ENCODE measurements around the gene TBC1D9. TPM values are rescaled to one million over a fixed set of nuclear protein-coding genes. Genes with fewer than 3 reads are reported as not detected.

The TBC1D9 gene
- total and polyA plus RNA-seq, 10 of the 15 experiments (the other 5 are each of a cell fraction or from before 2014, with no cell fraction given), result 0.87 to 14.9 (median 7.1) TPM

- Histone ChIP-seq H3K4me3 (no peak overlapping the region), H3K9ac (ENCODE audit: control insufficient read depth, insufficient read depth, low read length) (no peak overlapping the region), H3K4me2 (ENCODE audit: control insufficient read depth, insufficient read depth) (no peak overlapping the region), H3K4me1 (ENCODE audit: control insufficient read depth, insufficient read depth, low read length) (no peaks in the 10 kb centered on the region), H3K27me3 (replicated peaks in 1 of 2; ENCODE audit: control insufficient read depth in 2 of 2, insufficient read depth in 2 of 2, low read length in 1 of 2) (no peaks in the 10 kb centered on the region), H4K20me1 (ENCODE audit: control insufficient read depth, insufficient read depth) (no peaks in the 10 kb centered on the region), H3K27ac (ENCODE audit: control insufficient read depth, insufficient read depth) (no peak overlapping the region), H3K36me3 (ENCODE audit: control insufficient read depth in 2 of 2, insufficient read depth in 2 of 2, low read length in 1 of 2) (peaks cover 1 to 5% of the 10 kb centered on the region in 2 experiments; a peak in 2 of 4 replicates), H3K9me3 (replicated peaks; ENCODE audit: control insufficient read depth, insufficient read depth, low read length) (no peaks in the 10 kb centered on the region), H2AFZ (ENCODE audit: control insufficient read depth, low read depth, low read length) (no peak overlapping the region), H3K79me2 (ENCODE audit: control insufficient read depth, insufficient read depth, low read length) (no peaks in the 10 kb centered on the region)
- 0% methylated on average over 1 of the region's 1 CpG for WGBS (ENCODE audit: insufficient coverage, insufficient replicate concordance, low lambda C conversion rate, missing lambda C conversion rate)
- ChIA-PET RAD21 (ENCODE audit: unreplicated experiment) (no interaction called here), POLR2A (no interaction called here), SMC1A (ENCODE audit: uncharacterized antibody, unreplicated experiment) (interaction anchor here (0.9 to 1.5 kb wide), 3 partner anchors 15 to 278 kb away, joined by 3 to 4 read pairs (median 4); no protein-coding TSS in a partner anchor), CTCF (interaction anchor here (0.9 kb wide), 1 partner anchor 24 kb away, joined by 4 read pairs; no protein-coding TSS in a partner anchor)
- intact Hi-C loops (cut with micrococcal nuclease; ENCODE audit: unreplicated experiment), result no loop called here
- in situ Hi-C loops (cut with MboI), result no loop called here
- no peak for ATAC-seq
- no TSS peak for BruUV-seq (replicated peaks)
- no peak for DNase-seq (ENCODE audit: low read depth, low spot score)
- FAIRE-seq, result no peak
- TF ChIP-seq JUND (IDR thresholded peaks at IDR 0.05; ENCODE audit: low read depth, low read length) (no peak), IRF5 (IDR thresholded peaks at IDR 0.05; ENCODE audit: borderline replicate concordance) (no peak), HCFC1 (IDR thresholded peaks at IDR 0.05; ENCODE audit: low read length) (no peak), ZNF217 (IDR thresholded peaks at IDR 0.05) (no peak), BMI1 (IDR thresholded peaks at IDR 0.05; ENCODE audit: borderline replicate concordance) (no peak), ZZZ3 (IDR thresholded peaks at IDR 0.05; ENCODE audit: control insufficient read depth, insufficient read length, low read depth) (no peak), ZBTB4 (CRISPR knock-in tag; IDR thresholded peaks at IDR 0.05) (no peak), SIX5 (IDR thresholded peaks at IDR 0.05; ENCODE audit: low read depth, low read length, severe bottlenecking) (no peak), FOXM1 (IDR thresholded peaks at IDR 0.05; ENCODE audit: low read depth, low read length) (no peak), SREBF1 (IDR thresholded peaks at IDR 0.05; ENCODE audit: low read length) (no peak), PKNOX1 (IDR thresholded peaks at IDR 0.05) (no peak), NFYB (IDR thresholded peaks at IDR 0.05; ENCODE audit: insufficient read depth, low read depth, low read length) (no peak), ZSCAN29 (IDR thresholded peaks at IDR 0.05) (no peak), RB1 (IDR thresholded peaks at IDR 0.05; ENCODE audit: borderline replicate concordance) (no peak), BCL3 (IDR thresholded peaks at IDR 0.05; ENCODE audit: borderline replicate concordance, insufficient read depth, low read depth, low read length, poor library complexity, severe bottlenecking) (no peak), ATF2 (IDR thresholded peaks at IDR 0.05; ENCODE audit: low read length) (no peak), GABPA (IDR thresholded peaks at IDR 0.05; ENCODE audit: low read depth) (no peak)
Observed at GRCh38 chr4:140661550-140661949, 94.6 kb downstream of the TBC1D9 start.
